Measurements from ENCODE around the gene MC2R. TPM values are rescaled to one million over a fixed set of nuclear protein-coding genes. Genes with fewer than 3 reads are reported as not detected.

The MC2R gene
- total and polyA plus RNA-seq, 9 donors: 0.05 TPM; not detected in 7

DNA sequence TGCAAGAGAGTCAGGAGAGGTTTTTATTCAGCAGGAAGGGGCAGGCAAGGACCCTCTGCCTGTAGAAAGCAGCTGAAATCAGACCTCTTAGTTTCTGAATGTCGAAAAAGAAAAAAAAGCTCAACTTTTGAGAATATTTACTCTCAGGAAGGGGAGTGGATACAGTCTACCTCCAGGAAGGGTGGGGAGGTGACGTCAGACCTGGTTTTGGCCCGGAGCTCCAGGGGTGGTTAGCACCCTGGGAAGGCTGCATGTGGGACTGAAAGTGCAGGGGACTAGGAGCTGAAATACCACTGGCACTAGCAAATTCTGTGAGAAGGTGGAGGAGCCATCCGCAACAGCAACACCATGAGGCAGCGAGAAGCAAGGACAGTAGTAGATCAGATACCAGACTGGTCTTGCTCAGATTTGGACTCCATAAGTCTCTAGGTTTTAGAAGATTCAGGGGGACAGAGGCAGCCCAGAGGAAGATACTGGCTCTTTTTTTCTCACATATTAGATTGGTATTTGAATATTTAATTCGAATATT lies 19.8 kb downstream of the MC2R start:
- 63 to 77% (median 65%) methylated on average over 6 of the region's 6 CpGs for WGBS, 3 donors
- Histone ChIP-seq H3K27ac (no peak overlapping the region), H3K9me3 (no peaks in the 10 kb centered on the region), H3K4me1 (ENCODE audit: insufficient read depth) (no peaks in the 10 kb centered on the region), H3K27me3 (no peaks in the 10 kb centered on the region), H3K4me3 (no peak overlapping the region), H3K36me3 (no peaks in the 10 kb centered on the region)
- no peak for DNase-seq
- intact Hi-C loops (cut with DNase I): loop anchor here in 1 of 4 donors (10.0 kb wide), 1 partner anchor 59 kb away; no protein-coding TSS in a partner anchor
- TF ChIP-seq POLR2A (IDR thresholded peaks at IDR 0.05) (no peak), EP300 (IDR thresholded peaks at IDR 0.05) (no peak)
- TF ChIP-seq, protein P1, sequence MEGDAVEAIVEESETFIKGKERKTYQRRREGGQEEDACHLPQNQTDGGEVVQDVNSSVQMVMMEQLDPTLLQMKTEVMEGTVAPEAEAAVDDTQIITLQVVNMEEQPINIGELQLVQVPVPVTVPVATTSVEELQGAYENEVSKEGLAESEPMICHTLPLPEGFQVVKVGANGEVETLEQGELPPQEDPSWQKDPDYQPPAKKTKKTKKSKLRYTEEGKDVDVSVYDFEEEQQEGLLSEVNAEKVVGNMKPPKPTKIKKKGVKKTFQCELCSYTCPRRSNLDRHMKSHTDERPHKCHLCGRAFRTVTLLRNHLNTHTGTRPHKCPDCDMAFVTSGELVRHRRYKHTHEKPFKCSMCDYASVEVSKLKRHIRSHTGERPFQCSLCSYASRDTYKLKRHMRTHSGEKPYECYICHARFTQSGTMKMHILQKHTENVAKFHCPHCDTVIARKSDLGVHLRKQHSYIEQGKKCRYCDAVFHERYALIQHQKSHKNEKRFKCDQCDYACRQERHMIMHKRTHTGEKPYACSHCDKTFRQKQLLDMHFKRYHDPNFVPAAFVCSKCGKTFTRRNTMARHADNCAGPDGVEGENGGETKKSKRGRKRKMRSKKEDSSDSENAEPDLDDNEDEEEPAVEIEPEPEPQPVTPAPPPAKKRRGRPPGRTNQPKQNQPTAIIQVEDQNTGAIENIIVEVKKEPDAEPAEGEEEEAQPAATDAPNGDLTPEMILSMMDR (IDR thresholded peaks at IDR 0.05): no peak

DNA sequence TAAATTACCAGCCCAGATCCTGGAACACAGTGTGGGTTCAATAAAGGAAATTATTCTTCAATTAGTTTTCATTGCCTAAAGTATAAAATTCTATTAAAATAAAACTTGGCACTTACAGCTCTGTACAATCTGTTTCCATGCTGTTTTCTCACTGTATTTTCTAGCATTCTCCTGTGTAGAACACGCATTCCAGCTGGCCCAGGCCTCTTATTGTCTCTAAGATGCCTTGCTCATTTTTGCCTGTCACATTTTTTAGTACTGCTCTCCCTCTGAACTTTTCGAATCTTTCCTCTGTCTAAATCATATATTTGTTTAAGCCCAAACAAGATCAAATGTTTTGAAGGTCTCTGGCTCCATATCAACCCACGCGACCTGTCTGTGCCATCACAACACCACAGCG lies 20.8 kb downstream of the MC2R start:
- TF ChIP-seq, protein P1 (IDR thresholded peaks at IDR 0.05): no peak
- TF ChIP-seq POLR2A (IDR thresholded peaks at IDR 0.05): no peak
- no peak for TF ChIP-seq EP300 (IDR thresholded peaks at IDR 0.05)
- DNase-seq: no peak
- H3K36me3 ChIP-seq: no peaks in the 10 kb centered on the region
- WGBS, 3 donors: 38 to 63% (median 60%) methylated on average over 5 of the region's 5 CpGs
- no peak overlapping the region for H3K27ac ChIP-seq
- intact Hi-C loops (cut with DNase I): loop anchor here in 1 of 4 donors (10.0 kb wide), 1 partner anchor 60 kb away; no protein-coding TSS in a partner anchor
- no peaks in the 10 kb centered on the region for H3K27me3 ChIP-seq
- H3K4me3 ChIP-seq: no peak overlapping the region
- H3K9me3 ChIP-seq: no peaks in the 10 kb centered on the region
- no peaks in the 10 kb centered on the region for H3K4me1 ChIP-seq (ENCODE audit: insufficient read depth)

DNA sequence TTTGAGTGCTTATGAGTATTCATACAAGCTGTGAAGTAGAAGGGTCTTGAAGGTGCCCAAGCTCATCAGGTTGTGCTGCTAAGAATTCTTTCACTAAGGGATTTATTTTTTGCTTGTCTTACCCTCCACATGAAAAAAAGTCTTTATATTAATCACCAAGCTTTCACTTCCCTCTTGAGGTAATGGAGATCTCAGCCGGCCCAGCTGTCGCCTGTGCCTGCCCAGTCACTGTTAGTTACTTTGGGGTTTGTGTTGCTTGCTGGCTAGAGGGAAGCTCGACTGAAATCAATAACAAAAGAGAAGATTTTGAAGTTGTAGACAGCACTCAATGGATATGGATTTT lies 21.9 kb downstream of the MC2R start:
- Histone ChIP-seq H3K27ac (no peak overlapping the region), H3K4me1 (ENCODE audit: insufficient read depth) (no peaks in the 10 kb centered on the region), H3K9me3 (no peaks in the 10 kb centered on the region), H3K36me3 (no peaks in the 10 kb centered on the region), H3K4me3 (no peak overlapping the region), H3K27me3 (no peaks in the 10 kb centered on the region)
- intact Hi-C loops (cut with DNase I): loop anchor here in 1 of 4 donors (10.0 kb wide), 1 partner anchor 61 kb away; no protein-coding TSS in a partner anchor
- DNase-seq: no peak
- TF ChIP-seq, protein P1 (IDR thresholded peaks at IDR 0.05): no peak
- TF ChIP-seq POLR2A (IDR thresholded peaks at IDR 0.05) (no peak), EP300 (IDR thresholded peaks at IDR 0.05) (no peak)
- 61 to 74% (median 66%) methylated on average over 3 of the region's 3 CpGs for WGBS, 3 donors

DNA sequence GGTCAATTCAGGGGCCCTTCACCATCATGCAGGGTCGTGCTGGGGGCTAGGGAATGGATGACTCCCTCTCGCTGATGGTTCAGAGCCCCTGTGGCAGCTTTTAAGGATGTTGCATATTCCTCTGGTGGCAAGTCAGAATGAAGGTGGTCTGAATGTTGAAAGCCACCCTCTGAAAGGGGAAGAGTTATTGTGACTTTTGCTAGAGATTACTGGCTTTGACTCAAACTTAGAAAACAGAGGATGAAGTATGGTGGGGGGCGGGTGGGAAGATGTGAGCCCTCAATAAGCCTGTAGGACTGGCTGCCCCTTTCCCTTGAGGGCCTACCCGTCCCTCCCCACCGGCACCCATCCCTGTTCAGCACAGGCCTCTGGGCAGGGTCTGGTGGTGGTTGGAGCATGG lies 23.2 kb downstream of the MC2R start:
- Histone ChIP-seq H3K9me3 (no peaks in the 10 kb centered on the region), H3K27ac (no peak overlapping the region), H3K27me3 (no peaks in the 10 kb centered on the region), H3K4me1 (ENCODE audit: insufficient read depth) (no peaks in the 10 kb centered on the region), H3K36me3 (no peaks in the 10 kb centered on the region), H3K4me3 (no peak overlapping the region)
- no peak for DNase-seq
- TF ChIP-seq, protein P1 (IDR thresholded peaks at IDR 0.05): no peak
- TF ChIP-seq POLR2A (IDR thresholded peaks at IDR 0.05) (no peak), EP300 (IDR thresholded peaks at IDR 0.05) (no peak)
- 67 to 78% (median 77%) methylated on average over 5 of the region's 5 CpGs for WGBS, 3 donors
- intact Hi-C loops (cut with DNase I): loop anchor here in 1 of 4 donors (10.0 kb wide), 1 partner anchor 63 kb away; no protein-coding TSS in a partner anchor

Data from ovary (tissue), 9 donors.